Mesenchymal stem cell (in vitro differentiated cells and primary cell): ENCODE results near the gene FAM163B.
A peak's percentile ranks its signal among the peaks of the same experiment; 100 is the strongest.

Experiments
- DNase-seq: peaks from one replicate; pipeline ENCODE4 v3.0.0-alpha.2; 2013
- H2AFZ ChIP-seq: one replicate; pipeline ENCODE4 v1.6.1; 2013; ENCODE audit warnings: low read depth, mild to moderate bottlenecking, control low read depth, inconsistent platforms, low read length, moderate library complexity
- H2AK5ac ChIP-seq: 2 replicates; pipeline ENCODE4 v1.6.1; 2013; ENCODE audit warnings: low read length, moderate library complexity, mild to moderate bottlenecking, inconsistent platforms; ENCODE audit not compliant: severe bottlenecking
- H2BK120ac ChIP-seq: one replicate; pipeline ENCODE4 v1.6.1; 2013; ENCODE audit warnings: low read depth, mild to moderate bottlenecking, inconsistent platforms, low read length, moderate library complexity
- H2BK12ac ChIP-seq, 2 experiments: one replicate each; pipeline ENCODE4 v1.6.1; 2013; ENCODE audit warnings: inconsistent platforms in 2 of 2, low read length in 2 of 2, mild to moderate bottlenecking in 2 of 2, moderate library complexity in 2 of 2, control low read depth in 1 of 2
- H2BK15ac ChIP-seq: one replicate; pipeline ENCODE4 v1.6.1; 2013; ENCODE audit warnings: mild to moderate bottlenecking, low read depth, inconsistent platforms; ENCODE audit not compliant: poor library complexity, severe bottlenecking
- H2BK5ac ChIP-seq: 2 replicates; pipeline ENCODE4 v1.6.1; 2013; ENCODE audit warnings: low read depth, mild to moderate bottlenecking, low read length, control low read depth, inconsistent platforms; ENCODE audit not compliant: poor library complexity, severe bottlenecking
- H3K14ac ChIP-seq, 2 experiments: one replicate each; pipeline ENCODE4 v1.6.1; 2013; ENCODE audit warnings: inconsistent platforms in 2 of 2, low read length in 2 of 2, control low read depth in 1 of 2, mild to moderate bottlenecking in 1 of 2, moderate library complexity in 1 of 2
- H3K18ac ChIP-seq, 2 experiments: one replicate each; pipeline ENCODE4 v1.6.1; 2013; ENCODE audit warnings: inconsistent platforms in 2 of 2, low read length in 2 of 2, control low read depth in 1 of 2, low read depth in 1 of 2, mild to moderate bottlenecking in 1 of 2
- H3K23ac ChIP-seq, 2 experiments: one replicate each; pipeline ENCODE4 v1.6.1; 2013; ENCODE audit warnings: inconsistent platforms in 2 of 2, low read length in 2 of 2, mild to moderate bottlenecking in 2 of 2, moderate library complexity in 2 of 2, control low read depth in 1 of 2
- H3K27ac ChIP-seq: 2 replicates; pipeline ENCODE4 v1.5.1; 2013; ENCODE audit warnings: mild to moderate bottlenecking, moderate library complexity, low read length, control low read depth, inconsistent platforms; ENCODE audit not compliant: poor library complexity, severe bottlenecking
- H3K27me3 ChIP-seq, 2 experiments: 2 replicates each; pipeline versions ENCODE4 v1.6.1 to v1.7.0; 2013; ENCODE audit warnings: low read length in 2 of 2, mild to moderate bottlenecking in 2 of 2, moderate library complexity in 2 of 2, control low read depth in 1 of 2, inconsistent platforms in 1 of 2; ENCODE audit not compliant: control insufficient read depth in 1 of 2, insufficient read depth in 1 of 2
- H3K36me3 ChIP-seq, 2 experiments: 2 replicates each; pipeline versions ENCODE4 v1.6.1 to v1.7.0; 2013; ENCODE audit warnings: low read length in 2 of 2, control low read depth in 1 of 2, inconsistent platforms in 1 of 2, low read depth in 1 of 2, mild to moderate bottlenecking in 1 of 2; ENCODE audit not compliant: insufficient read depth in 2 of 2, control insufficient read depth in 1 of 2
- H3K4ac ChIP-seq, 2 experiments: one replicate each; pipeline ENCODE4 v1.6.1; 2013; ENCODE audit warnings: inconsistent platforms in 2 of 2, low read length in 2 of 2, mild to moderate bottlenecking in 2 of 2, moderate library complexity in 2 of 2, control low read depth in 1 of 2, low read depth in 1 of 2
- H3K4me1 ChIP-seq: 2 replicates; pipeline ENCODE4 v1.6.1; 2013; ENCODE audit warnings: low read depth, low read length, control low read depth; ENCODE audit not compliant: control insufficient read depth, insufficient read depth
- H3K4me2 ChIP-seq: 2 replicates; pipeline ENCODE4 v1.6.1; 2013; ENCODE audit warnings: low read length, mild to moderate bottlenecking, inconsistent platforms; ENCODE audit not compliant: poor library complexity, severe bottlenecking
- H3K4me3 ChIP-seq, 2 experiments: 2 replicates each; pipeline versions ENCODE4 v1.5.1 to v1.7.0; 2013; ENCODE audit warnings: low read length in 2 of 2, mild to moderate bottlenecking in 2 of 2, control low read depth in 1 of 2, low read depth in 1 of 2; ENCODE audit not compliant: insufficient read depth in 1 of 2
- H3K79me1 ChIP-seq: replicated peaks from 2 replicates; pipeline ENCODE4 v1.6.1; 2013; ENCODE audit warnings: mild to moderate bottlenecking, control low read depth, low read length, inconsistent platforms; ENCODE audit not compliant: poor library complexity, severe bottlenecking
- H3K9ac ChIP-seq: 2 replicates; pipeline ENCODE4 v1.7.0; 2013; ENCODE audit warnings: mild to moderate bottlenecking, low read length, moderate library complexity
- H3K9me3 ChIP-seq: 2 replicates; pipeline ENCODE4 v1.7.0; 2013; ENCODE audit warnings: mild to moderate bottlenecking, low read length; ENCODE audit not compliant: control insufficient read depth
- H4K8ac ChIP-seq: one replicate; pipeline ENCODE4 v1.6.1; 2013; ENCODE audit warnings: inconsistent platforms, mild to moderate bottlenecking, low read length, moderate library complexity
- H4K91ac ChIP-seq: one replicate; pipeline ENCODE4 v1.6.1; 2013; ENCODE audit warnings: mild to moderate bottlenecking, low read length, inconsistent platforms
- WGBS: methylation state at CpG from one replicate; pipeline ENCODE4 v1.1.7; 2013; ENCODE audit warnings: mixed read lengths; 5-methylcytosine and 5-hydroxymethylcytosine counted together

FAM163B gene

GRCh38 chr9:133556354-133556753 lies 52.8 kb downstream of the FAM163B start:
- Histone ChIP-seq H3K14ac (no peak overlapping the region), H3K79me1 (no peaks in the 10 kb centered on the region), H3K18ac (no peak overlapping the region), H3K4me1 (peaks cover 14% of the 10 kb centered on the region), H2AFZ (no peak overlapping the region), H3K27ac (no peak overlapping the region), H4K8ac (no peak overlapping the region), H3K4me2 (no peak overlapping the region), H3K23ac (no peak overlapping the region), H4K91ac (peak overlapping the region; percentile 40), H2BK15ac (no peak overlapping the region), H2BK12ac (peak overlapping the region in 1 of 2 experiments; percentile 38), H3K4ac (no peak overlapping the region), H3K4me3 (no peak overlapping the region), H3K27me3 (peaks cover 19 to 26% of the 10 kb centered on the region in 2 experiments), H2BK5ac (no peak overlapping the region), H3K9ac (no peak overlapping the region), H3K36me3 (no peaks in the 10 kb centered on the region), H3K9me3 (no peaks in the 10 kb centered on the region), H2AK5ac (no peak overlapping the region), H2BK120ac (no peak overlapping the region)
- 83% methylated on average over 5 of the region's 5 CpGs for WGBS
- DNase-seq, result no peak

DNA sequence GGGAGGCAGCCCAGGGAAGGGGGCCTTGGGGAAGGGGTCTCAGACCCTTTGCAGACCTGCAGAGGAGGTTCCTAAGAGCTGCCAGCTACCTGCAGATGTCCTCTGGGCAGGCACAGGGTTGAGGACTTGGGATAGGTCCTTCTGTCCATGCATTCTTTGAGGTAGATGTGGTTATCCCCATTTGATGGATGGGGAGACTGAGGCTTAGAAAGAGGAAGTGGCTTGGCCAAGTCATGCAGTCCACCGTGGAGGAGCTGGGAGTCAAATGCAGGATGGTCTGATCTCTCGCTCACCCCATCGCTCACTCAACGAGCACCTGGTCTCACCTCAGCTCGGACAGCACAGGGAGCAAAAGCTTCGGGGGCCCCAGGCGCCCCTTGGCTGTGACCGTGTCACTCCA lies 54.5 kb downstream of the FAM163B start:
- Histone ChIP-seq H3K4ac (no peak overlapping the region), H3K27me3 (peaks cover 34 to 43% of the 10 kb centered on the region in 2 experiments), H3K9me3 (no peaks in the 10 kb centered on the region), H4K8ac (no peak overlapping the region), H3K18ac (no peak overlapping the region), H2BK12ac (no peak overlapping the region), H2BK5ac (no peak overlapping the region), H2BK15ac (no peak overlapping the region), H3K9ac (no peak overlapping the region), H3K4me3 (no peak overlapping the region), H3K4me1 (peaks cover 14% of the 10 kb centered on the region), H3K27ac (no peak overlapping the region), H2AFZ (no peak overlapping the region), H3K36me3 (no peaks in the 10 kb centered on the region), H3K4me2 (no peak overlapping the region), H3K23ac (no peak overlapping the region), H4K91ac (no peak overlapping the region), H3K79me1 (no peaks in the 10 kb centered on the region), H3K14ac (no peak overlapping the region), H2BK120ac (no peak overlapping the region), H2AK5ac (no peak overlapping the region)
- WGBS, result 95% methylated on average over 8 of the region's 8 CpGs
- no peak for DNase-seq

DNA sequence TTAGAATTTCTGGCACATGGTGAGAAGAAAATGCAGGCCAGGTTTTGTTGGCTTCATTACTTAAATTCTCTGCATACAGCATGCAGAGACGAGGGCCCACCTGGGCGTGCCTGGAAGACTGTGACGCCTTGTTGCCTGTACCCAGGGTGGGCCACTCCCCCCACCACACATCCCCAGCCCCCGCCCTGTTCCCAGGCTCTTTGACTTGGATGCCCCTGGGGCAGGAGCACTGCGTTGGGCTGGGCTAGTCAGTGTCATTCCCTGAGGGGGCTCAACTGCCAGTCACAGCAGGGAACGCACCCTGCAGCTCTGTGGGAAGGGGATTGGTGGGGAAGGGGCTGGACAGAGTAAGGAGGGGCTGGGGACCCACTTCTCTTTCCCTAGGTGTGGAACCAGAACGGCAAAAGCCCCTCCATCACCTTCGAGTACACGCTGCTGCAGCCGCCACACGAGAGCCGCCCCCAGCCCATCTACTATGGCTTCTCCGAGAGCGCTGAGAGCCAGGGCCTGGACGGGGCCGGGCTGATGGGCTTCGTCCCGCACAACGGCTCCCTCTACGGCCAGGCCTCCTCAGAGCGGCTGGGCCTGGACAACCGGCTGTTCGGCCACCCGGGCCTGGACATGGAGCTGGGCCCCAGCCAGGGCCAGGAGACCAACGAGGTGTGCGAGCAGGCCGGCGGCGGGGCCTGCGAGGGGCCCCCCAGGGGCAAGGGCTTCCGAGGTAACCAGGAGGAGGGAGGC lies 55.0 kb downstream of the FAM163B start:
- H3K27ac ChIP-seq, result no peak overlapping the region
- no peak overlapping the region for H3K4ac ChIP-seq
- no peak overlapping the region for H2BK15ac ChIP-seq

GRCh38 chr9:133553123-133553522 lies 56.1 kb downstream of the FAM163B start:
- H3K9ac ChIP-seq, result no peak overlapping the region
- H3K4ac ChIP-seq, result no peak overlapping the region
- H3K27ac ChIP-seq, result no peak overlapping the region
- no peak overlapping the region for H4K91ac ChIP-seq
- H3K4me2 ChIP-seq, result no peak overlapping the region
- H2BK15ac ChIP-seq, result no peak overlapping the region
- H4K8ac ChIP-seq, result no peak overlapping the region
- no peaks in the 10 kb centered on the region for H3K36me3 ChIP-seq
- H2AK5ac ChIP-seq, result no peak overlapping the region
- H2BK120ac ChIP-seq, result no peak overlapping the region
- no peak overlapping the region for H3K23ac ChIP-seq
- H3K79me1 ChIP-seq, result no peaks in the 10 kb centered on the region
- no peak for DNase-seq
- H3K4me3 ChIP-seq, result no peak overlapping the region
- H2BK12ac ChIP-seq, result no peak overlapping the region
- H3K14ac ChIP-seq, result no peak overlapping the region
- H3K27me3 ChIP-seq, result peaks cover 37 to 49% of the 10 kb centered on the region in 2 experiments
- WGBS, result 91% methylated on average over 9 of the region's 10 CpGs
- no peaks in the 10 kb centered on the region for H3K9me3 ChIP-seq
- H3K4me1 ChIP-seq, result peaks cover 7% of the 10 kb centered on the region
- H2BK5ac ChIP-seq, result no peak overlapping the region
- no peak overlapping the region for H3K18ac ChIP-seq
- H2AFZ ChIP-seq, result no peak overlapping the region

More for the DNA sequence above, 55.0 kb downstream of the FAM163B start:
- Histone ChIP-seq H3K18ac (no peak overlapping the region), H3K79me1 (no peaks in the 10 kb centered on the region), H2BK12ac (no peak overlapping the region), H3K36me3 (no peaks in the 10 kb centered on the region), H2BK5ac (no peak overlapping the region), H3K14ac (no peak overlapping the region), H3K9me3 (no peaks in the 10 kb centered on the region), H2AK5ac (no peak overlapping the region), H2BK120ac (no peak overlapping the region), H3K27me3 (peaks cover 36 to 43% of the 10 kb centered on the region in 2 experiments), H3K9ac (no peak overlapping the region), H3K4me3 (no peak overlapping the region), H3K23ac (no peak overlapping the region), H3K4me2 (no peak overlapping the region), H3K4me1 (peaks cover 14% of the 10 kb centered on the region), H4K8ac (no peak overlapping the region), H2AFZ (no peak overlapping the region), H4K91ac (no peak overlapping the region)
- no peak for DNase-seq
- WGBS, result 83% methylated on average over 30 of the region's 31 CpGs
